A673 (cell line): Measurements from ENCODE around the gene ZNF775. TPM values are rescaled to one million over a fixed set of nuclear protein-coding genes. Genes with fewer than 3 reads are reported as not detected.

Experiments used
- BruUV-seq: library from RNA; stranded (reverse); fragments of 400-500 nt; replicated peaks from 2 replicates; lab custom pipeline; 2021; lab: Mats Ljungman, UMichigan
- CTCF ChIA-PET: fragments of 300-600 bp; sonication (Branson Sonifier 250); formaldehyde crosslinking; loops from one replicate; lab custom pipeline; 2022; ENCODE audit warnings: antibody characterized with exemption; lab: Charles Lee
- POLR2A ChIA-PET: fragments of 300-600 bp; sonication (Branson Sonifier 250); formaldehyde crosslinking; loops from one replicate; lab custom pipeline; 2022; ENCODE audit warnings: antibody characterized with exemption; ENCODE audit not compliant: low non-redundant PET; lab: Charles Lee
- DNase-seq: peaks from one replicate; pipeline ENCODE4 v3.0.0-alpha.2; 2015; ENCODE audit warnings: low spot score
- H3K27ac ChIP-seq: fragments of 200-600 bp; sonication (generic); 2 replicates; pipeline ENCODE4 v1.5.1; 2016; ENCODE audit warnings: mixed run types, low read depth, mild to moderate bottlenecking, mixed read lengths, antibody characterized with exemption, low read length; ENCODE audit not compliant: poor library complexity, severe bottlenecking
- H3K27me3 ChIP-seq: fragments of 200-600 bp; sonication (generic); replicated peaks from 2 replicates; pipeline ENCODE4 v1.6.1; 2017; ENCODE audit warnings: mixed run types, low read depth, mild to moderate bottlenecking, mixed read lengths, antibody characterized with exemption, low read length; ENCODE audit not compliant: insufficient read depth, poor library complexity
- H3K36me3 ChIP-seq: fragments of 200-600 bp; sonication (generic); 2 replicates; pipeline ENCODE4 v1.6.1; 2016; ENCODE audit warnings: mixed run types, mild to moderate bottlenecking, mixed read lengths, antibody characterized with exemption, low read length; ENCODE audit not compliant: insufficient read depth, poor library complexity, severe bottlenecking
- H3K4me1 ChIP-seq: fragments of 200-600 bp; sonication (generic); 2 replicates; pipeline ENCODE4 v1.6.1; 2017; ENCODE audit warnings: mixed run types, mild to moderate bottlenecking, mixed read lengths, antibody characterized with exemption, low read length; ENCODE audit not compliant: insufficient read depth, poor library complexity, severe bottlenecking
- H3K4me3 ChIP-seq: fragments of 200-600 bp; sonication (generic); 2 replicates; pipeline ENCODE4 v1.5.1; 2016; ENCODE audit warnings: low read depth, mixed run types, mild to moderate bottlenecking, mixed read lengths, low read length; ENCODE audit not compliant: poor library complexity, severe bottlenecking
- H3K9me3 ChIP-seq: fragments of 200-600 bp; sonication (generic); 2 replicates; pipeline ENCODE4 v1.6.1; 2016; ENCODE audit warnings: mixed run types, low read depth, mild to moderate bottlenecking, mixed read lengths, antibody characterized with exemption, low read length; ENCODE audit not compliant: poor library complexity, severe bottlenecking
- CTCF ChIP-seq: fragments of 300-800, 200-600 bp; sonication (generic); conservative IDR thresholded peaks from 2 replicates; pipeline ENCODE4 v1.5.1; 2017; ENCODE audit warnings: low read depth, mild to moderate bottlenecking, antibody characterized with exemption, low read length, moderate library complexity, mixed read lengths
- EZH2 ChIP-seq: fragments of 200-600 bp; sonication (generic); IDR thresholded peaks from 2 replicates; pipeline ENCODE4 v1.6.1; 2017; ENCODE audit warnings: borderline replicate concordance, low read depth, mild to moderate bottlenecking, mixed read lengths, antibody characterized with exemption, low read length; ENCODE audit not compliant: poor library complexity, severe bottlenecking
- intact Hi-C: fragments of 100-400 bp; cut with micrococcal nuclease; formaldehyde crosslinking; loops from one replicate; pipeline ENCODE4 v1.10.0; 2022; ENCODE audit not compliant: unreplicated experiment
- total RNA-seq: library from RNA; stranded (reverse); gene quantifications from 2 replicates; pipeline ENCODE4 v1.2.3, GENCODE V29; 2021

Gene ZNF775
- total RNA-seq, 1 experiment from 2014 or later = 12.1 TPM

- CTCF ChIA-PET = no interaction called here
- TF ChIP-seq CTCF = no peak
- no peak for TF ChIP-seq EZH2
- Histone ChIP-seq H3K36me3 (no peaks in the 10 kb centered on the region), H3K9me3 (no peaks in the 10 kb centered on the region), H3K4me3 (no peak overlapping the region), H3K4me1 (peaks cover 33% of the 10 kb centered on the region), H3K27me3 (no peaks in the 10 kb centered on the region), H3K27ac (no peak overlapping the region)
- intact Hi-C loops = no loop called here
- BruUV-seq = no TSS peak
- POLR2A ChIA-PET = no interaction called here
- DNase-seq = no peak
Observed at GRCh38 chr7:150365194-150365593, 13.9 kb upstream of the ZNF775 start.

GRCh38 chr7:150365673-150366398, 13.3 kb upstream of the ZNF775 start:
- TF ChIP-seq EZH2 (no peak), CTCF (no peak)
- Histone ChIP-seq H3K4me1 (peaks cover 39% of the 10 kb centered on the region), H3K27me3 (no peaks in the 10 kb centered on the region), H3K27ac (no peak overlapping the region), H3K9me3 (no peaks in the 10 kb centered on the region), H3K4me3 (no peak overlapping the region), H3K36me3 (no peaks in the 10 kb centered on the region)
- intact Hi-C loops = no loop called here
- no peak for DNase-seq
- no TSS peak for BruUV-seq
- ChIA-PET POLR2A (interaction anchor here (0.6 to 0.8 kb wide), 2 partner anchors 9 to 19 kb away, joined by 4 to 19 read pairs; no protein-coding TSS in a partner anchor), CTCF (no interaction called here)

- Histone ChIP-seq H3K4me3 (peak overlapping the region; percentile 96), H3K9me3 (no peaks in the 10 kb centered on the region), H3K36me3 (peaks cover 11% of the 10 kb centered on the region), H3K27ac (peak overlapping the region; percentile 97), H3K4me1 (peaks cover 34% of the 10 kb centered on the region), H3K27me3 (no peaks in the 10 kb centered on the region)
- TF ChIP-seq CTCF = no peak
- no peak for TF ChIP-seq EZH2
- peak; percentile 18 for DNase-seq
- BruUV-seq = no TSS peak
- POLR2A ChIA-PET = interaction anchor here (0.6 kb wide), 1 partner anchor 43 kb away, joined by 5 read pairs; no protein-coding TSS in a partner anchor
- CTCF ChIA-PET = no interaction called here
- intact Hi-C loops = no loop called here
Observed at GRCh38 chr7:150367677-150368095, 11.4 kb upstream of the ZNF775 start.
